VCaP (cell line): Measurements from ENCODE around the gene PTPRA.

Experiments used
- H3K27ac ChIP-seq: fragments of 450-650 bp; 2 replicates; pipeline ENCODE4 v1.5.1; 2017
- CTCF ChIP-seq: fragments of 450-650 bp; conservative IDR thresholded peaks from 2 replicates; pipeline ENCODE4 v1.5.1; 2017; ENCODE audit warnings: mild to moderate bottlenecking, moderate library complexity

The PTPRA gene

GRCh38 chr20:2937902-2938301 is 64.6 kb downstream of the PTPRA start:
- TF ChIP-seq CTCF = no peak
- no peak overlapping the region for H3K27ac ChIP-seq

- H3K27ac ChIP-seq = no peak overlapping the region
- no peak for TF ChIP-seq CTCF
Observed at GRCh38 chr20:2942439-2942838, 69.2 kb downstream of the PTPRA start.

GRCh38 chr20:2946988-2947961 is 74.0 kb downstream of the PTPRA start:
- no peak for TF ChIP-seq CTCF
- H3K27ac ChIP-seq = no peak overlapping the region

- no peak for TF ChIP-seq CTCF
Observed at GRCh38 chr20:2948968-2949367, 75.7 kb downstream of the PTPRA start.

GRCh38 chr20:2952766-2953165 is 79.5 kb downstream of the PTPRA start:
- no peak overlapping the region for H3K27ac ChIP-seq
- no peak for TF ChIP-seq CTCF

More at GRCh38 chr20:2948968-2949367, 75.7 kb downstream of the PTPRA start:
- no peak overlapping the region for H3K27ac ChIP-seq

GRCh38 chr20:2955257-2955970 is 82.1 kb downstream of the PTPRA start:
- no peak for TF ChIP-seq CTCF
- no peak overlapping the region for H3K27ac ChIP-seq

GRCh38 chr20:2956480-2956879 is 83.2 kb downstream of the PTPRA start:
- no peak for TF ChIP-seq CTCF
- H3K27ac ChIP-seq = no peak overlapping the region
